Osteocyte (in vitro differentiated cells): Measurements from ENCODE around the gene VSX2. TPM values are rescaled to one million over a fixed set of nuclear protein-coding genes. Genes with fewer than 3 reads are reported as not detected.

Source experiments
- DNase-seq: peaks from one replicate; pipeline ENCODE4 v3.0.0; 2021; ENCODE audit warnings: mixed read lengths; ENCODE audit not compliant: unreplicated experiment; ENCODE audit errors: extremely low spot score
- H3K27ac Mint-ChIP-seq: one replicate; pipeline ENCODE4 v1.8.0; 2021; ENCODE audit warnings: mild to moderate bottlenecking, mixed read lengths; ENCODE audit not compliant: unreplicated experiment
- H3K27me3 Mint-ChIP-seq: one replicate; pipeline ENCODE4 v1.8.0; 2021; ENCODE audit warnings: mixed read lengths; ENCODE audit not compliant: unreplicated experiment
- H3K36me3 Mint-ChIP-seq: one replicate; pipeline ENCODE4 v1.8.0; 2021; ENCODE audit warnings: mixed read lengths; ENCODE audit not compliant: unreplicated experiment
- H3K4me1 Mint-ChIP-seq: one replicate; pipeline ENCODE4 v1.8.0; 2021; ENCODE audit warnings: mixed read lengths; ENCODE audit not compliant: unreplicated experiment
- H3K4me3 Mint-ChIP-seq: one replicate; pipeline ENCODE4 v1.8.0; 2021; ENCODE audit warnings: mild to moderate bottlenecking, moderate library complexity, mixed read lengths; ENCODE audit not compliant: unreplicated experiment
- H3K9me3 Mint-ChIP-seq: one replicate; pipeline ENCODE4 v1.8.0; 2021; ENCODE audit warnings: mixed read lengths; ENCODE audit not compliant: unreplicated experiment
- CTCF ChIP-seq: fragments of 200-600 bp; sonication (generic); IDR thresholded peaks from 2 replicates; pipeline ENCODE4 v1.5.0; 2021; ENCODE audit warnings: antibody characterized with exemption, mild to moderate bottlenecking, moderate library complexity
- total RNA-seq: library from RNA; stranded (reverse); gene quantifications from 2 replicates; pipeline ENCODE4 v1.2.1, GENCODE V29; 2021

VSX2 gene
- total RNA-seq, 1 donor from 2014 or later, result not detected

GRCh38 chr14:74278080-74278479, 38.8 kb downstream of the VSX2 start:
- no peak overlapping the region for H3K27ac Mint-ChIP-seq
- peaks cover 15% of the 10 kb centered on the region for H3K36me3 Mint-ChIP-seq
- peaks cover 4% of the 10 kb centered on the region for H3K27me3 Mint-ChIP-seq
- H3K9me3 Mint-ChIP-seq, result peaks cover 11% of the 10 kb centered on the region
- H3K4me1 Mint-ChIP-seq, result peaks cover 8% of the 10 kb centered on the region
- no peak for DNase-seq
- no peak overlapping the region for H3K4me3 Mint-ChIP-seq
- TF ChIP-seq CTCF, result no peak

GRCh38 chr14:74281069-74281468, 41.8 kb downstream of the VSX2 start:
- Mint-ChIP-seq H3K4me1 (no peaks in the 10 kb centered on the region), H3K4me3 (no peak overlapping the region), H3K9me3 (peaks cover 11% of the 10 kb centered on the region), H3K36me3 (peaks cover 35% of the 10 kb centered on the region), H3K27ac (no peak overlapping the region), H3K27me3 (no peaks in the 10 kb centered on the region)
- DNase-seq, result no peak
- no peak for TF ChIP-seq CTCF

GRCh38 chr14:74286736-74287135, 47.5 kb downstream of the VSX2 start:
- DNase-seq, result no peak
- no peak for TF ChIP-seq CTCF
- H3K27me3 Mint-ChIP-seq, result no peaks in the 10 kb centered on the region
- no peaks in the 10 kb centered on the region for H3K9me3 Mint-ChIP-seq
- H3K36me3 Mint-ChIP-seq, result peaks cover 47% of the 10 kb centered on the region
- no peak overlapping the region for H3K4me3 Mint-ChIP-seq
- H3K27ac Mint-ChIP-seq, result no peak overlapping the region
- no peaks in the 10 kb centered on the region for H3K4me1 Mint-ChIP-seq

- H3K4me3 Mint-ChIP-seq, result no peak overlapping the region
- TF ChIP-seq CTCF, result no peak
- no peak for DNase-seq
- no peaks in the 10 kb centered on the region for H3K9me3 Mint-ChIP-seq
- H3K36me3 Mint-ChIP-seq, result peaks cover 39% of the 10 kb centered on the region
- no peak overlapping the region for H3K27ac Mint-ChIP-seq
- H3K27me3 Mint-ChIP-seq, result no peaks in the 10 kb centered on the region
- H3K4me1 Mint-ChIP-seq, result no peaks in the 10 kb centered on the region
Measured at GRCh38 chr14:74289801-74290200, 50.6 kb downstream of the VSX2 start.

GRCh38 chr14:74290415-74290814, 51.2 kb downstream of the VSX2 start:
- no peaks in the 10 kb centered on the region for H3K27me3 Mint-ChIP-seq
- no peak for DNase-seq
- no peaks in the 10 kb centered on the region for H3K4me1 Mint-ChIP-seq
- H3K27ac Mint-ChIP-seq, result no peak overlapping the region
- peak; percentile 47 for TF ChIP-seq CTCF
- H3K36me3 Mint-ChIP-seq, result peaks cover 34% of the 10 kb centered on the region
- H3K9me3 Mint-ChIP-seq, result no peaks in the 10 kb centered on the region
- no peak overlapping the region for H3K4me3 Mint-ChIP-seq
